HG03039 (cell line): ENCODE measurements around the gene CYB561D2.
A peak's percentile ranks its signal among the peaks of the same experiment; 100 is the strongest.

Source experiments
- ATAC-seq: cut with Tn5 transposase; IDR thresholded peaks from one replicate; pipeline ENCODE4 v1.9.1; 2021; ENCODE audit warnings: mild to moderate bottlenecking, moderate library complexity; ENCODE audit not compliant: unreplicated experiment

CYB561D2 gene

DNA sequence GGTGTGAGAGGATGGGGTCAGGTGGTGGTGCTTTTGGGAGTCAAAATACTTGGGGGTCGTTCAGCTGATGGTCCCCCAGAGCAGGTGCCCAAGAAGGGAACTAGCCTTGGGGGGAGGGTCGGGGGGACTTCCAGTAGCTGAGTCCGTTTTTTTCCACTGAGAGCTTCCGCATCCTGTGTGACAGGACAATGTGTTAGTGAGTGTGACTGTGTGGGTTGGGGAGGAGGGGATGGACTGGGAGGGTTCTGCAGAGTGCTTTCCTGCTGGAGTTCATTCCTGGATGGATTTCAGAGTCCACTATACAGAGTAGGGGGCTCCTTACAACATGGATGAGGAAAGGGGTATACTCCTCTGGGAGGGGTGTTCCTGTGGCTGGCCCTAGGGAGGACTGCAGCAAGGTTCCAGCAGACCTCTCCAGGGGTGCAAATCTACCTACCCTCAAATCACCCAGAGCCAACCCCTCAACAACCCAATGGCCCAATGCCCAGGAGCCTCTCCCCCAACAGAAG lies 27.5 kb upstream of the CYB561D2 start:
- no peak for ATAC-seq

DNA sequence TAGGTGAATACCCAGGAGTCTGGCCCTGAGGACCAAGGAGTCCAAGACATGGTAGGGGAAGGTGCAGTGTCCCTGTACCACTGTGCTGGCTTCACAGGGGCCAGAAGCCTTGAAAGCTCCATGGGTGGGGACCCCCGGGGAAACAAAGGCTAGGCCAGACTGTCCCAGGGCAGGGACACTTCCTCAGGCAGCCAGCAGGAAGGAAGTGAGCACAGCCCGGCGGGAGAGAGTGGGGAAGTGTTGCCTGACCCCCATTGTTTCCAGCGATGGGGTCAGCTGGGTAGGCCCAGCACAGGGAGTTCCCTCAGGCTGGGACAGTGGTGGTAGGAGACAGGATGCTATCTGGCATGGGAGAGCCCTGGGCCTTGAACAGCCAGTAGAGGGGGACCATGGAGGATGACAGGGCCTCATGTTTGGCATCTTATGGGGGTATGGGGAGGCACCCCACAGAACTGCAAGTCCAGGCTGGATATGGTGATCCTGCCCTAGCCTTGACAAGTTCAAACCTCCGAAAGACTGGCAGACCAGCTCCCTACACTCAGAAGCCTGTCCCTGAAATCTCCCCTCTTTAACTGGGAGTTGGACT lies 27.0 kb upstream of the CYB561D2 start:
- ATAC-seq, result no peak

DNA sequence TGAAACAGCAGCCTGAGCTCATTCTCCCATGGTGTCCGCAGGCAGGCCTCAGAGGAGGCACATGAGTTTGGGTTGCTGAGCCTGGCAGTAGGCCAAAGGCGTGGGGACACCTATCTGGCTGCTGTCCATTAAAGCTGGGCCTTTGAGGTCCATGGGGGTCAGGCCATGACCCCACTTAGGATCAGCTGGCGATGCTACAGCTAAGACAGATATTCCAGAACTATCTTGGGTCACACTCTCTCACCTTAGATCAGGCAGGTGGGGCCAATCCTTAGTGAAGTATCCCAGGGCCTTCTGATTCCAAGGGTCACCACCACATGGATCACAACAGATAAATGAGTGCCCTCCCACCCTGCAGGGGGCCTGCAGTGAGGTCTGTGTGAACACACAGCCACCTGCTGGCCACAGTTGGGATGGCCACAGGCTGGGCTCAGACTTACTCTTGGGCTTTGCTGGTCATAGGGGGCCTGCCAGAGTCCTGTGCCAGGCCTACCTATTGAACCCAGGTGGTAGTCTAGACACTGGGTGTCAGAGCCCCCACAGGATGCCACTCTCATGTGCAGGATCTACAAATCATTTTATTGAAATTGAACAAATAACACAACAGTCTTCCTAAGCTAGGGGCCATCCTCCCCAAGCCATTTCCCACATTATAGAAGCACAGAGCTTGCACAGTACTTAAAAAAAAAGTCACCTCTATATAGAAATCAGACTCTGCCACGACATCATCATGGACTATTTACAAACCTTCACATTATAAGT lies 26.1 kb upstream of the CYB561D2 start:
- no peak for ATAC-seq

DNA sequence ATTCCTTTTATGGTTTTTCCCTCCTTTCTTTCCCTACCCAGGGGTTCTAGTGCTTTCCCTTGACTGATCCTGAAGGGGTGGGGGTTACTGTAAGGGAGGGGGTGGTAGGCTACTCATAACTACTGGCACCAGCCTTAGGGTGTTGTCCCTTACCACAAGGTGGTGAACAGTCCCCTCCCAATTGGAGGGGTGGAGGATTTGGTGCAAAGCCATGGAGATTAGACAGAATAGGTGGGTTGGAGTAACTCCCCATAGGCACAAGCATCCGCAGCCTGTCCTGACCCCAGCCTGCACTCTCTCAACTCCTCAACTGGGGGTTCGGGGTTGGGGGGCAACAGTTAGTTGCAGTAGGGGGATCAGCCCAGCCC lies 25.6 kb upstream of the CYB561D2 start:
- ATAC-seq, result no peak

GRCh38 chr3:50325497-50326181 lies 25.0 kb upstream of the CYB561D2 start:
- no peak for ATAC-seq

- ATAC-seq, result no peak
Measured at GRCh38 chr3:50326182-50326541, 24.5 kb upstream of the CYB561D2 start.

DNA sequence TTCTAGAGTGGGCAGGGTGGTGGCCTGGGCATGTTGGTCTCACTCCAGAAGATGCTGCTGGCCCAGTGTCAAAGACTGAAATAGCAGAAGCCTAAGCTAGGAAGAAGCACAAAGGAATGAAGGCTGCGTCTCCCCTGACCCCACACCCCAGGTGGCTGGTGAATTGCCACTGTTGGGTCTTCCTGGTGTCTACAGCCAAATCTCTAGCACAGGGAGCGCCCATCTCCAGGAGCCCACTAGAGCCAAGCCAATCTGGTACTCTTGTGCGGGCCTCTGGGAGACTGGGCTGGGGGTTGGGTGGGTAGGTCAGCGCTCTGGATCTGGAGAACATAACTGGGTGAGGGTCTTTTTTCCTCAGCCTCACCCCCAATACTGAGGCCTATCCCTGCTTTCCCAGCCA lies 23.5 kb upstream of the CYB561D2 start:
- no peak for ATAC-seq

- ATAC-seq, result peak; percentile 84
Measured at GRCh38 chr3:50327943-50328691, 22.5 kb upstream of the CYB561D2 start, which contains the start of gene TUSC2. TUSC2 (minus strand) TSS chr3:50328223; CDS start chr3:50328099, 124 bp downstream.

DNA sequence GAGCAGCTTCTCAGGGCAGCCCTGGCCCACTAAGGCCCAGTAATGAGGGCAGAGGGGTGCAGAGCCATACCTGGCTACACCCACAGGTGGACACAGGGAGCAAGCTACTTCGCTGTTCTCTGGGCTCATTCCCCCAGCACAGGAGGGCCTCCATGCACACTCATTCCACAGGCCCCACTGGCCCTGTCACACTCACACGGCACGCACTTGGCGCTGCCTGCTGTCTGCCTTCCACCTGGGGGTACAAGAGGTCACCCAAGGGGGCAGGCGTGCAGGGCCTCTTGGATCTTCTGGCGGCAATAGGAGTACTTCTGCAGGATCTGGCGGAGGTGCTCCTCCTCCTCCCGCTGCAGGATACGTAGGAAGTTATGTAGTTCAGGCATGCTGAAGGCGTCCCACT lies 20.3 kb upstream of the CYB561D2 start:
- ATAC-seq, result no peak

GRCh38 chr3:50331364-50331907 lies 19.2 kb upstream of the CYB561D2 start:
- no peak for ATAC-seq

- ATAC-seq, result no peak
Measured at GRCh38 chr3:50333744-50334328, 16.8 kb upstream of the CYB561D2 start.

DNA sequence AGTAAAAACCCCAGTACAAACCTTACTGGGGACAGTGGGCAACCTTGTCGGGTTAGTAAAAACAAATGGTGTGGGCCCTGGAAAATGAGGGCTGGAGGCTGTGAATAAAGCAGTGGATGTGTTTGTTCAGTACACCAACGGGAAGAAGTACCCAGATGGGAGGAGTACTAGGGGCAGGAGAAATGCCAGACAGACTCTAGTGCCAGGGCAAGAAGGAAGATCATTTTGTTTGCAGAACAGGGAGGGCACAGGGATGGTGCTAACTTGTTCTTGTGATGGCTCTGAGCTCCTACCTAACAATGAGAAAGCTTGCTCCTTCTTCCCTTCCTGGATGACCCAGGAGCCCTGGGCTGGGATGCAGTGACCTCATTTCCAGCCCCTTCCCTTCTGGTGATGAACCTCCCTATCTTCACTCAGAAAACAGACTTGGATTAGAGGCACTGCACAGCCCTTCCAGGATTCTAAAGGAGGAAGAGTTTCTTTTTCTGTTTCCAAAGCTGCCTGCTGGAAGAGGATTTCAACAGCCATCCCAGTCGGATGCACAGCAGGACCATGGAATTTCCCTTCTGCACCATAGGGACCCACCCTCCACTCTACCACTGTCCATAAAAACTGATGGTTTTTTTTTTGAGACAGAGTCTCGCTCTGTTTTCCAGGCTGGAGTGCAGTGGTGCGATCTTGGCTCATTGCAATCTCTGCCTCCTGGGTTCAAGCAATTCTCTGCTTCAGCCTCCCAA lies 16.2 kb upstream of the CYB561D2 start:
- ATAC-seq, result no peak

DNA sequence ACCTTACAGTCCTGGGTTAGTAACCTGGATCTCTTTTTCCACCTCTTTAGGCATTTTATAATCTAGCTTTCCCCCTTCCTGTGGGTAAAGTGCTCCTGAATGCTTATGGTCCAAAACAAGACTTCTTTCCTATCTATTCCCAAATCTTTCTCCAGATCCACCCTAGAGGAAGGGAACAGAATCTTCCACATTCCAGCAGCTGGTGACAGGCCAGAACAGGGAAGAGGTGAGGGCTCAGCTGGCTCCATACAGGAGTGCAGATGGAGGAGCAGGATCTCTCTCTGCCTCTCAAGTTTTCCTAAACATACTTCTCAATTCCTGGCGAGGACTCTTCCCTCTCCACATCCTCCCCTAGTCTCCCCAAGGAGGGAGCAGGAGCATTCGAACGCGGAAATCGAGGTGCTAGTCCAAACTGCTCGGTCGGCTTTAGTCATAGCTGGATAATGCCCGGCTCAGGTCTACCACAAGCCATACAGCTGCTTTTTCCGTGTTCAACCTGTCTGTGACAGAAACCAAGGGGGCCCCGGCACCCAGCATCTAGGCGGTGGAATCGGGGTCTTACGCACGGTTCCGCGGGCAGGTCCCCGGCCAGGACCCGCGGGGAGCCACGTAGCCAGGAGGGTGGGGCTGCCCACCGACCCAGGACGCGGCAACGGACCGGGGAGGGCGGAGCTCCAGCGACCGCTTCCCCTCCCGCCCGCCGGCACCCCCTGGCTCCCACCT lies 14.0 kb upstream of the CYB561D2 start:
- ATAC-seq, result peak; percentile 34

- peak; percentile 70 for ATAC-seq
Measured at GRCh38 chr3:50337175-50337861, 13.3 kb upstream of the CYB561D2 start.

- no peak for ATAC-seq
Measured at GRCh38 chr3:50338965-50339364, 11.7 kb upstream of the CYB561D2 start.

DNA sequence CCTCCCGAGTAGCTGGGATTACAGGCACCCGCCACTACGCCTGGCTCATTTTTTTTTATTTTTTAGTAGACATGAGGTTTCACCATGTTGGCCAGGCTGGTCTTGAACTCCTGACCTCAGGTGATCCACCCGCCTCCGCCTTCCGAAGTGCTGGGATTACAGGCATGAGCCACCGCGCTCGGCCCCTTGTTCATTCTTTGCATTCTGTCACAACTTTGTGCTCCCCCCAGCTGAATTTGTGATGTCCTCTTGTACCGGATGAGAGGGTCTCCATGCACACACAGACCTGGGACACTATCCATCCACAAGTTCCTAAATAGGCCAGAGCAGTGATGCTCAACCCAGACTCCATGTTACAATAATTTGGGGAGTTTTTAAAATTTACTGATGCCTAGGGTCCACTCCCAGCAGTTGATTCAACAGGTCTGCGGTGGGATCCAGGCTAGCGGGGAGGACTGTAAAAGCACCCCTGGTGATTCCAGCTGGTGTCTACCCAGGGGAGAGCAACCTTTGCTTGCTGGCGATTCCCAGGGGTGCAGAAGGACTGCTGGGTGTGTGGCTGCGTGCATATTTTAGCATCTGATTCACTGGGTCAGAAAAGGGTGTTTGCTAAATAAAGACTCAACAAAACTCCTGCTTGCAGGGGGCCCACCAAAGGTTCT lies 11.0 kb upstream of the CYB561D2 start:
- ATAC-seq, result no peak

DNA sequence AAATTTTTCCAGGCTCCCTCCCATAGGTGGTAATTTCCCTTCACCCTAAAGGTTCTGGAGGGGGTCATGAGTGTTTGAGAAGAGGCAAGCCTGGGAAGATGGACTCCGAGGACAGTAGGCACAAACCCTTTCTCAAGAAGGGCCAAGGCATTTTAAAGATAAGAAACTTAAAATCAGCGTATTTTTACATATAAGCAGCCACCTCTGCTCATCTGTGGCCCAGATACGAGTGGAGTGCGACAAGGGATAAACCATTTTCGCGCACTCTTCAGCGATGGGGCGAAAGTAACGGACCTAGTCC lies 10.6 kb upstream of the CYB561D2 start:
- no peak for ATAC-seq
